AG09309 (cell line): ENCODE measurements around the gene RBM20.
A peak's percentile ranks its signal among the peaks of the same experiment; 100 is the strongest.

Experiments
- DNase-seq: peaks from one replicate; pipeline ENCODE4 v3.0.0-alpha.2; 2010; ENCODE audit warnings: low read depth
- H3K4me3 ChIP-seq: 2 replicates; pipeline ENCODE4 v1.5.1; 2011; ENCODE audit warnings: mild to moderate bottlenecking, low read depth, low read length, moderate library complexity; ENCODE audit not compliant: control insufficient read depth
- CTCF ChIP-seq: IDR thresholded peaks from 2 replicates; pipeline ENCODE4 v1.5.1; 2011; ENCODE audit warnings: mild to moderate bottlenecking, low read depth, low read length, inconsistent platforms; ENCODE audit not compliant: insufficient read depth, control insufficient read depth; ENCODE audit errors: missing control alignments

Gene RBM20

GRCh38 chr10:110852947-110853346 lies 208.8 kb downstream of the RBM20 start:
- no peak overlapping the region for H3K4me3 ChIP-seq
- TF ChIP-seq CTCF, result no peak
- no peak for DNase-seq

GRCh38 chr10:110853921-110854605 lies 209.9 kb downstream of the RBM20 start:
- TF ChIP-seq CTCF, result no peak
- DNase-seq, result no peak
- H3K4me3 ChIP-seq, result no peak overlapping the region

- no peak for DNase-seq
- no peak for TF ChIP-seq CTCF
- no peak overlapping the region for H3K4me3 ChIP-seq
These were observed 213.4 kb downstream of the RBM20 start for GRCh38 chr10:110857265-110858171.

- no peak for TF ChIP-seq CTCF
- DNase-seq, result no peak
- H3K4me3 ChIP-seq, result no peak overlapping the region
These were observed 214.3 kb downstream of the RBM20 start for GRCh38 chr10:110858297-110858934.

- no peak for TF ChIP-seq CTCF
- H3K4me3 ChIP-seq, result no peak overlapping the region
- no peak for DNase-seq
These were observed 215.3 kb downstream of the RBM20 start for GRCh38 chr10:110859206-110859972.

GRCh38 chr10:110859973-110860376 lies 215.8 kb downstream of the RBM20 start:
- DNase-seq, result peak; percentile 86
- no peak for TF ChIP-seq CTCF
- no peak overlapping the region for H3K4me3 ChIP-seq
